IMR-90 (cell line): ENCODE data around the gene CCDC92. TPM values are rescaled to one million over a fixed set of nuclear protein-coding genes. Genes with fewer than 3 reads are reported as not detected.

Experiments
- ATAC-seq: fragments of 200-7000 bp; cut with Tn5 transposase; 2 replicates; pipeline ENCODE4 v1.9.1; 2020; ENCODE audit warnings: low read depth, mild to moderate bottlenecking, moderate library complexity
- BruUV-seq: library from RNA; stranded (reverse); fragments of 400-500 nt; replicated peaks from 2 replicates; lab custom pipeline; 2021; lab: Mats Ljungman, UMichigan
- CTCF ChIA-PET: fragments of 300-600 bp; formaldehyde crosslinking; extraction: SDS; loops from one replicate; lab custom pipeline; 2021; ENCODE audit warnings: antibody characterized with exemption; lab: Yijun Ruan, JAX
- POLR2A ChIA-PET: fragments of 300-600 bp; sonication (Branson Sonifier 250); formaldehyde crosslinking; loops from one replicate; lab custom pipeline; 2022; ENCODE audit warnings: antibody characterized with exemption; ENCODE audit not compliant: unreplicated experiment; lab: Charles Lee
- DNase-seq: peaks from one replicate; pipeline ENCODE4 v3.0.0; 2013
- H2AFZ ChIP-seq: replicated peaks from 2 replicates; pipeline ENCODE3; 2013; ENCODE audit warnings: low read length, mild to moderate bottlenecking; ENCODE audit not compliant: poor library complexity
- H2AK5ac ChIP-seq: 2 replicates; pipeline ENCODE4 v1.6.1; 2013; ENCODE audit warnings: low read depth, low read length, inconsistent platforms
- H2AK9ac ChIP-seq: replicated peaks from 2 replicates; pipeline ENCODE3; 2013; ENCODE audit warnings: mild to moderate bottlenecking, low read depth, low read length, moderate library complexity; ENCODE audit not compliant: poor library complexity
- H2BK120ac ChIP-seq: 2 replicates; pipeline ENCODE4 v1.6.1; 2013; ENCODE audit warnings: low read depth, low read length, inconsistent platforms
- H2BK15ac ChIP-seq: 3 replicates; pipeline ENCODE4 v1.6.1; 2013; ENCODE audit warnings: low read depth, low read length, inconsistent platforms
- H2BK20ac ChIP-seq: 2 replicates; pipeline ENCODE4 v1.6.1; 2013; ENCODE audit warnings: low read depth, mild to moderate bottlenecking, inconsistent platforms, low read length, moderate library complexity
- H2BK5ac ChIP-seq: 2 replicates; pipeline ENCODE4 v1.6.1; 2013; ENCODE audit warnings: mild to moderate bottlenecking, low read depth, low read length, inconsistent platforms; ENCODE audit not compliant: poor library complexity, severe bottlenecking
- H3K14ac ChIP-seq: replicated peaks from 2 replicates; pipeline ENCODE4 v1.6.1; 2013; ENCODE audit warnings: low read depth, low read length, inconsistent platforms
- H3K18ac ChIP-seq: 2 replicates; pipeline ENCODE4 v1.6.1; 2013; ENCODE audit warnings: low read depth, low read length, control low read depth
- H3K23ac ChIP-seq: 2 replicates; pipeline ENCODE4 v1.6.1; 2013; ENCODE audit warnings: low read depth, low read length, inconsistent platforms
- H3K27ac ChIP-seq: 2 replicates; pipeline ENCODE4 v1.5.1; 2013; ENCODE audit warnings: mild to moderate bottlenecking, control low read depth, low read length; ENCODE audit not compliant: insufficient read depth
- H3K27me3 ChIP-seq: 2 replicates; pipeline ENCODE4 v1.6.1; 2013; ENCODE audit warnings: low read length; ENCODE audit not compliant: control insufficient read depth, insufficient read depth
- H3K36me3 ChIP-seq: 2 replicates; pipeline ENCODE4 v1.6.1; 2013; ENCODE audit warnings: low read length, mixed read lengths; ENCODE audit not compliant: control insufficient read depth, insufficient read depth
- H3K4ac ChIP-seq: 2 replicates; pipeline ENCODE4 v1.6.1; 2013; ENCODE audit warnings: low read depth, low read length, inconsistent platforms
- H3K4me1 ChIP-seq: 2 replicates; pipeline ENCODE4 v1.6.1; 2013; ENCODE audit warnings: low read length, mixed read lengths; ENCODE audit not compliant: control insufficient read depth, insufficient read depth
- H3K4me2 ChIP-seq: 2 replicates; pipeline ENCODE4 v1.6.1; 2013; ENCODE audit warnings: low read depth, mild to moderate bottlenecking, control low read depth, low read length, moderate library complexity
- H3K4me3 ChIP-seq: 2 replicates; pipeline ENCODE4 v1.5.1; 2013; ENCODE audit warnings: low read depth, mild to moderate bottlenecking, control low read depth, low read length, moderate library complexity; ENCODE audit not compliant: insufficient read depth
- H3K56ac ChIP-seq: 2 replicates; pipeline ENCODE4 v1.6.1; 2013; ENCODE audit warnings: low read length, inconsistent platforms; ENCODE audit not compliant: insufficient read depth; ENCODE audit errors: extremely low read depth
- H3K79me1 ChIP-seq, 2 experiments: 2 replicates each; pipeline ENCODE4 v1.6.1; 2013; ENCODE audit warnings: low read length in 2 of 2, inconsistent platforms in 1 of 2, low read depth in 1 of 2
- H3K9ac ChIP-seq: 2 replicates; pipeline ENCODE4 v1.6.1; 2013; ENCODE audit warnings: low read depth, low read length, control low read depth
- H3K9me1 ChIP-seq: 2 replicates; pipeline ENCODE4 v1.6.1; 2013; ENCODE audit warnings: low read length, inconsistent platforms; ENCODE audit not compliant: insufficient read depth
- H3K9me3 ChIP-seq: 2 replicates; pipeline ENCODE4 v1.6.1; 2013; ENCODE audit warnings: low read length; ENCODE audit not compliant: control insufficient read depth, insufficient read depth
- H4K20me1 ChIP-seq: 2 replicates; pipeline ENCODE4 v1.6.1; 2013; ENCODE audit warnings: low read length, inconsistent platforms; ENCODE audit not compliant: insufficient read depth
- H4K5ac ChIP-seq: 2 replicates; pipeline ENCODE4 v1.6.1; 2013; ENCODE audit warnings: mild to moderate bottlenecking, low read depth, low read length, control low read depth
- H4K8ac ChIP-seq, 2 experiments: 2 replicates each; pipeline ENCODE4 v1.6.1; 2013; ENCODE audit warnings: low read depth in 2 of 2, low read length in 2 of 2, control low read depth in 1 of 2, inconsistent platforms in 1 of 2
- H4K91ac ChIP-seq: 2 replicates; pipeline ENCODE4 v1.6.1; 2013; ENCODE audit warnings: low read depth, low read length, inconsistent platforms; ENCODE audit not compliant: insufficient read depth
- BHLHE40 ChIP-seq: fragments of 150-350 bp; IDR thresholded peaks from 2 replicates; pipeline ENCODE4 v1.6.1; 2016; ENCODE audit warnings: mild to moderate bottlenecking, low read depth, low read length
- CEBPB ChIP-seq: IDR thresholded peaks from 2 replicates; pipeline ENCODE4 v1.6.1; 2012; ENCODE audit warnings: low read depth, low read length, improper control_type of control experiment
- CHD1 ChIP-seq: IDR thresholded peaks from 2 replicates; pipeline ENCODE4 v1.6.1; 2012; ENCODE audit warnings: low read depth, low read length, improper control_type of control experiment
- CTCF ChIP-seq: conservative IDR thresholded peaks from 2 replicates; pipeline ENCODE4 v1.5.1; 2012; ENCODE audit warnings: mild to moderate bottlenecking, low read depth, low read length, improper control_type of control experiment
- FOS ChIP-seq: fragments of 150-350 bp; IDR thresholded peaks from 2 replicates; pipeline ENCODE4 v1.6.1; 2016; ENCODE audit warnings: low read depth, low read length
- MAFK ChIP-seq: IDR thresholded peaks from 2 replicates; pipeline ENCODE4 v1.6.1; 2012; ENCODE audit warnings: low read depth, low read length, improper control_type of control experiment
- MAZ ChIP-seq: IDR thresholded peaks from 2 replicates; pipeline ENCODE4 v1.6.1; 2012; ENCODE audit warnings: low read depth, mild to moderate bottlenecking, low read length, improper control_type of control experiment, moderate library complexity, borderline replicate concordance
- MXI1 ChIP-seq: IDR thresholded peaks from 2 replicates; pipeline ENCODE4 v1.6.1; 2012; ENCODE audit warnings: low read depth, mild to moderate bottlenecking, low read length, moderate library complexity, borderline replicate concordance
- NFE2L2 ChIP-seq: fragments of 150-350 bp; IDR thresholded peaks from 2 replicates; pipeline ENCODE4 v1.6.1; 2016; ENCODE audit warnings: low read depth, mild to moderate bottlenecking, low read length
- POLR2A ChIP-seq: IDR thresholded peaks from 2 replicates; pipeline ENCODE4 v1.6.1; 2012; ENCODE audit warnings: mild to moderate bottlenecking, low read depth, low read length
- RAD21 ChIP-seq: IDR thresholded peaks from 2 replicates; pipeline ENCODE4 v1.6.1; 2012; ENCODE audit warnings: low read length, improper control_type of control experiment
- RCOR1 ChIP-seq: IDR thresholded peaks from 2 replicates; pipeline ENCODE4 v1.6.1; 2012; ENCODE audit warnings: mild to moderate bottlenecking, low read length, improper control_type of control experiment; ENCODE audit not compliant: insufficient replicate concordance
- RFX5 ChIP-seq: IDR thresholded peaks from 2 replicates; pipeline ENCODE4 v1.8.0; 2012; ENCODE audit warnings: low read depth, mild to moderate bottlenecking, low read length, moderate library complexity
- SMC3 ChIP-seq: fragments of 150-350 bp; IDR thresholded peaks from 2 replicates; pipeline ENCODE4 v1.6.1; 2016; ENCODE audit warnings: low read depth, mild to moderate bottlenecking, antibody characterized with exemption, low read length, moderate library complexity
- USF2 ChIP-seq: fragments of 150-350 bp; IDR thresholded peaks from 2 replicates; pipeline ENCODE4 v1.6.1; 2017; ENCODE audit warnings: mild to moderate bottlenecking, antibody characterized with exemption, low read length, low read depth
- WGBS, 2 experiments: methylation state at CpG; one replicate each; pipeline versions ENCODE4 v1.1.5 to v1.1.7; 2013; ENCODE audit warnings: missing lambda C conversion rate in 2 of 2; ENCODE audit not compliant: insufficient read length in 1 of 2; ENCODE audit errors: extremely low coverage in 2 of 2; 5-methylcytosine and 5-hydroxymethylcytosine counted together
- dilution Hi-C: fragments of 300-500 bp; cut with HindIII; formaldehyde crosslinking; loops from one replicate; pipeline ENCODE4 v1.14.3; 2018; ENCODE audit warnings: low sequenced_read_pairs; ENCODE audit not compliant: unreplicated experiment
- in situ Hi-C: fragments of 300-500 bp; cut with MboI; formaldehyde crosslinking; loops from 3 replicates; pipeline ENCODE4 v1.14.3; 2019; ENCODE audit warnings: low sequenced_read_pairs, inconsistent platforms, mixed read lengths
- intact Hi-C: fragments of 100-400 bp; cut with micrococcal nuclease; formaldehyde crosslinking; loops from 2 replicates; pipeline ENCODE4 v1.10.0; 2022
- polyA plus RNA-seq, 3 experiments: library from polyadenylated mRNA; depleted of rRNA; stranded (reverse); fragments of >200 nt; gene quantifications; 2 replicates each; pipeline ENCODE4 v1.2.3, GENCODE V29; 2012; ENCODE audit warnings: low replicate concordance in 1 of 3
- total RNA-seq: library from RNA; depleted of rRNA; stranded (reverse); fragments of >200 nt; gene quantifications from 2 replicates; pipeline ENCODE4 v1.2.3, GENCODE V29; 2012
- TF ChIP-seq, protein P1 (sequence below): fragments of 150-350 bp; IDR thresholded peaks from 2 replicates; pipeline ENCODE4 v1.6.1; 2016; ENCODE audit warnings: low read depth, mild to moderate bottlenecking, low read length, moderate library complexity, borderline replicate concordance

CCDC92 gene
- total and polyA plus RNA-seq, 2 of the 4 experiments (the other 2 are of a cell fraction): 5.7 to 55.5 TPM

GRCh38 chr12:123910761-123911193, 61.9 kb downstream of the CCDC92 start:
- no peak overlapping the region for H3K9ac ChIP-seq
- intact Hi-C loops: no loop called here
- no peaks in the 10 kb centered on the region for H3K36me3 ChIP-seq
- H2BK15ac ChIP-seq: no peak overlapping the region
- H3K4ac ChIP-seq: no peak overlapping the region
- DNase-seq: no peak
- 80% methylated on average over 1 of the region's 5 CpGs; no CpG with 5 or more reads in 1 of the 2 experiments for WGBS, 2 experiments
- H3K79me1 ChIP-seq: no peaks in the 10 kb centered on the region
- dilution Hi-C loops: no loop called here
- in situ Hi-C loops: no loop called here
- no peak overlapping the region for H4K5ac ChIP-seq
- H3K4me1 ChIP-seq: peaks cover 7% of the 10 kb centered on the region
- no peak overlapping the region for H2AFZ ChIP-seq
- H2BK5ac ChIP-seq: no peak overlapping the region
- TF ChIP-seq RFX5: no peak
- no peak for TF ChIP-seq RCOR1
- no peak for TF ChIP-seq MAFK
- TF ChIP-seq SMC3: no peak
- TF ChIP-seq CTCF: no peak
- no peak for TF ChIP-seq MAZ
- no peak for TF ChIP-seq CHD1
- TF ChIP-seq, protein P1, sequence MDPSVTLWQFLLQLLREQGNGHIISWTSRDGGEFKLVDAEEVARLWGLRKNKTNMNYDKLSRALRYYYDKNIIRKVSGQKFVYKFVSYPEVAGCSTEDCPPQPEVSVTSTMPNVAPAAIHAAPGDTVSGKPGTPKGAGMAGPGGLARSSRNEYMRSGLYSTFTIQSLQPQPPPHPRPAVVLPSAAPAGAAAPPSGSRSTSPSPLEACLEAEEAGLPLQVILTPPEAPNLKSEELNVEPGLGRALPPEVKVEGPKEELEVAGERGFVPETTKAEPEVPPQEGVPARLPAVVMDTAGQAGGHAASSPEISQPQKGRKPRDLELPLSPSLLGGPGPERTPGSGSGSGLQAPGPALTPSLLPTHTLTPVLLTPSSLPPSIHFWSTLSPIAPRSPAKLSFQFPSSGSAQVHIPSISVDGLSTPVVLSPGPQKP: no peak
- TF ChIP-seq RAD21: no peak
- TF ChIP-seq BHLHE40: no peak
- no peak for TF ChIP-seq FOS
- TF ChIP-seq POLR2A: no peak
- no peak for TF ChIP-seq NFE2L2
- no peak for TF ChIP-seq USF2
- TF ChIP-seq CEBPB: no peak
- no peak for TF ChIP-seq MXI1
- no peak overlapping the region for H3K4me2 ChIP-seq
- H3K56ac ChIP-seq: no peak overlapping the region
- no peak overlapping the region for H3K4me3 ChIP-seq
- H3K14ac ChIP-seq: 0 out of 2 replicates have a peak overlapping the region, but pooled peaks have one; percentile 15
- no peaks in the 10 kb centered on the region for H4K20me1 ChIP-seq
- no peak overlapping the region for H2AK9ac ChIP-seq
- ChIA-PET POLR2A (interaction anchor here (0.5 to 0.6 kb wide), 2 partner anchors 98 to 922 kb away, joined by 4 to 9 read pairs; no protein-coding TSS in a partner anchor), CTCF (interaction anchor here (0.7 to 1.0 kb wide), 2 partner anchors 28 to 58 kb away, joined by 3 to 5 read pairs; no protein-coding TSS in a partner anchor)
- H3K27ac ChIP-seq: no peak overlapping the region
- no peak overlapping the region for H2AK5ac ChIP-seq
- H2BK20ac ChIP-seq: no peak overlapping the region
- no peak overlapping the region for H3K18ac ChIP-seq
- no peak overlapping the region for H4K8ac ChIP-seq
- H3K9me3 ChIP-seq: no peaks in the 10 kb centered on the region
- H4K91ac ChIP-seq: no peak overlapping the region
- peaks cover 6% of the 10 kb centered on the region for H3K27me3 ChIP-seq
- peak; percentile 22; the same call in 1 of the 2 replicates for ATAC-seq
- no peak overlapping the region for H2BK120ac ChIP-seq
- H3K9me1 ChIP-seq: no peaks in the 10 kb centered on the region
- H3K23ac ChIP-seq: no peak overlapping the region
- no TSS peak for BruUV-seq
